ENCODE data around the gene SLC8A2.

The SLC8A2 gene

DNA sequence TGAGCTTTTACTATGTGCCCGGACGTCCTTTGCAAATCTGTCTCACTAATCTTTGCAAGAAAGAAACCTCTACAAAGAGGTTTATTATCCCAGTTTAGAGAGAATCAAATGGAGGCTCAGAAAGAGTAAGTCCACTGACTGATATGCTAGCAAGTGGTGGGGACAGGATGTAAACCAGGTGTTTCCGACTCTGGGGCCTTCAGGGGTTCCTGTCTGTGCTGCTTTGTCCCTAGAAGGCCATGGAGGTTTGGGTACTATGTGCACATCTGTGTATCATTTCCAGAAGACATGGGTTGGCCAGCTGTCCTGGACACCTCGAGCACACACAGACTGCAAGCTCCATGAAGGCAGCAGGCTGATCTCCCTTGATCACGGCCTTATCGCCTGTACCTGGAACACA lies 13.5 kb upstream of the SLC8A2 start:
- no peak for DNase-seq

DNA sequence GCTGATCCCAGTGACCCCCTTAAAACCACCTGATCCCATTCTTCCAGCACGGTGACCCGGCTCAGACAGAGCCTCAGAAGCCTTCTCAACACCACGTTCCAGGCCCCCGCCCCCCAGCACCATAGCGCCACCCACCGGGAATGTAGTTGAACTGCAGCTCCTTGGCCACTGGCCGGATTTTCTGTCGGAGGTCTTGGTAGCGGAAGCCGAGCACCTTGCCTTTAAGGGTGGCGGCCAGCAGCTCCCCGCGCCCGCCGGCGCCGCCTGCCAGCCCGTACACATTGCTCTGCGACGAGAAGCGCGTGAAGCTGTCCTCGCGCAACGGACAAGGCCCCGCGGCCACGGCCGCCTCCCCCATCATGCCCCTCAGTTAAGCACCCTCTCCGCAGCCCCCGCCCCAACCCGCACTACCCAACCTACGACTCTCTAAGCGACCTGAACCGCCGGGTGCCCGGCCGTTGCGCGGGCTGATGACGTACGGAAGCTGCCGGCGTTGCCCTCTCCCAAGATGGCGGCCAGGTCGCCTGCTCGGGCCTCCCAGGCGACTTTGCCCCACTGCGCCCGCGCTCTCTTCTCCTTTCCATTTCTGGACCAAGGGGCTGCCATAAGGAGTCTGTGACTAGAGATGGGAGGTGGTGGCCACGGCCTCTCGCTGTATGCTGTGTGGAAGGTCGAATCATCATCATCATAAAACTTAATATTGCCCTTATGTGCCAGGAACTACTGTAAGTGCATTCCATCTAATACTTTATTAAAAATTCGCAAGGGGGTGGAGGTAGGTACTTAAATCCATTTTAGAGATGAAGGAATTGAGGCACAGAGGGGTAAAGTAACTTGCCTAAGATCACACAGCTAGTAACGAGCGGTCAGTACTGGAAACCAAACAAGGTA lies 12.4 kb upstream of the SLC8A2 start, which contains the start of gene KPTN:
Gene KPTN (minus strand): TSS at position 420 of the 891 bp plus-strand sequence. CDS start 59 bp downstream, at position 361.
- DNase-seq, result peak; percentile 98

DNA sequence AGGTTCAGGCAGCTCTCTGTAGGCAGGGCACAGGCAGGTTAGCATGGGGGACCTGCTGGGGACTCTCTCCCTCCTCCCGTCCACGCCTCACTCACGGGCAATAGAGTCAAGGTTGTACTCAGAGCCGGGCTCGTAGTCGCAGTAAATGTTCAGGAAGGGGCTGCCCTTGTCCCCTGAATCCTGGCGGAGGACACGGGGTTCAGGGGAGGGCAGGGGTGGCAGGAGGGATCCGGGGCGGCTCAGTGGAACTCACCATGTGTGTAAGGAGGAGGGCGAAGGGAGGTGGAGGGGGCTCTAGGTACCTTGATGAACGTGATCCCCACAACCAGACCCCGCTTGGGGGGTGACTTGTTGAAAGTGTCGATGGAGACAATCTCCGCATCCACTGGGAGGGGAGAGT lies 11.5 kb upstream of the SLC8A2 start:
- no peak for DNase-seq

DNA sequence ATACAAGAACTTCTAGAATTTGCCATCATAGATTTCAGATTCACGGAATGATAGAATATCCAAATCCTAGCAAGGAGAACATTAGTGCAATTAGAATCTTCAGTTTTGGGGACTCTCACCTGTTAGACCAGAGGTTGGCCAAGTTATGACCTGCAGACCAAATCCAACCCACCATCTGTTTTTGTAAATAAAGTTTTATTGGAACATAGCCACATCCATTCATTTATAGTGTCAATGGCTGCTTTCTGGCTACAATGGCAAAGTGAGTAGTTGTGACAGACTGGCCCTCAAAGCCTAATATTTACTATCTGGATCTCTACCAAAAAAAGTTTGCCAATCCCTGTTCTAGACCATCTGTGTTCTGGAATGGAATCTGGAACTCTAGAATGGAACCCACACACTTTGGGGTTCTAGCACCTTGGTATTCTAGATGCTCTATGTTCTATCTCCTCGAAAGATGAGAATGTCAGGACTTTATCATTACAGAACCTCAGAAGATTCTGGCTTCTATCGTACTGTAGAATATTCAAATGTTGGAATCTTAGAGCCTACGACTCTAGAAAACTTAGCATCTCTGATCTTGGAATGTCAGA lies 9.9 kb upstream of the SLC8A2 start:
- no peak for DNase-seq

DNA sequence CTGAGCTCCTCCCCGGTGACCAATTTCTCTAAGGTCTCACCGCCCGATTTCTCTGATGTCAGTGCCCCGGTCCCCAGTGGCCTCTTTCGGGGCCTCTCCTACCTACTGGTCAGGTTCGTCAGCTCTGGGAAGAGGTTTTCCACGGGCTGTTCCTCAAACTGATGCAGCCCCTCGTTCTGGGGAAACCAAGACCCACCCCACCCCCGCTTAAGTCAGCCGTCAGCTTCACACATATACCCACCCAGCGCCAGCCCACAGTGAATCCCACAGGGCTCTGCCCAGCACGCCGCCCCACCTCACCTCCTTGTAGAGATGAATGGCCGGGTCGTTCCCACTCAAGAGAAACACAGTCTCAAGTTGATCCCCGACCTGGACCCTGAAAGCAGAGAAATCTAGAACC lies 9.0 kb upstream of the SLC8A2 start:
- no peak for DNase-seq

DNA sequence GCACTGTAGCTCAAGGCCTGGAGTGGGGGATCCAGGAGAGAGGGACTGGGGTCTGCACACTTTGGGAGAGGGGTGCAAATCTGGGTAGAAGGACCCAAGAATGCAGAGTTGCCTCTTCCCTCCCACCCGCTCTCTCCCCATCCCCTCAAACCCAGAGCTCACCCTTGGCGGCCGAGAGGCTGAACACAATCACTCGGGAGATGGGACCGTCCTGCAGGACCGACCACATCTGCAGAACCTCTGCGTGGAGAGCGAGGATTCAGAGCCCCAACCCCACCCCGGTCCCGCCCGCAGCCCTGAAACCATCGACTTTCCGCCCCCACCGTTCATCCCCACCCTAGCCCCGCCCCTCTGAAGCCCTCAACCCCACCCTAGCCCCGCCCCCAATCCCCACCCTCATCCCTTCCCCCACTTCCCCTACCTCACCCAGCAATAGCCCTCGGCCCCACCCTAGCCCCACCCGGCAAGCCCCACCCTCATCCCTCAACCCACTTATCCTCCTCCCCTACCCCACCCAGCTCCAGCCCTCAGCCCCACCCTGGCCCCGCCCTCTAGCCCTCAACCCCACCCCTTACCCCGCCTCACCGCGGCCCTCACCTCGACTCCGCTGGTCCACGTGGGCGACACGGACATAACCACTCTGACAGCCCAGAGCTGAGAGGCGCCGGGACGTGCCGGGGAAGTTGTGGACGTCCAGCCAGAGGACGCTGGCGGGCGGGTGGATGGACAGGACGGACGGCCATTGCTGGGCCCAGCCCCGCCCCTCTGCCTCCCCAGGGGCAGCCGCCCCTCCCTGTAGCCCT lies 8.2 kb upstream of the SLC8A2 start:
- no peak for DNase-seq

DNA sequence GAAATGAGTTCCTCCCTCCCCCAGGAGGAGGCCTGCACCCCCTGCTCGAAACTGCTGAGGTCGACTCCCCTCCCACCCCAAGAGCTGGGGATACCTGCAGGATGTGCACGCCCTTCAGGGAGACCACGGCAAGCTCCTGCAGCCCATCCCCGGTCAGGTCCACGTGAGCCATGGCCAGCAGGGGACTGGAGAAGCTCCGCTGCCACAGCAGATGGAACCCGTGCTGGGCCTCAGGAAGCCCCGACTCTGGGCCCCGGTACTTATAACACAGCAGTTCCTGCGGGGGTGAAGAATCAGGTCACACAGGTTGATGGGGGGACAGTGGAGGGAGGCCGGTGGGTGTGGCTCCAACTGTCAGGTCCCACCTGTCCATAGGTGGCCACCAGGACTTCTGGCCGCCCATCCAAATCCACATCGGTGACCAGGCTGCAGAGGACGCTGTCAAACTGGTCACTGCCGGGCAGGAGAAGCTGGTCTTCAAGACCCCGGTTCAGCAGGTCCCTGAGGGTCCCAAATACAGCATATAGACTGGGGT lies 4.8 kb upstream of the SLC8A2 start:
- no peak for DNase-seq

DNA sequence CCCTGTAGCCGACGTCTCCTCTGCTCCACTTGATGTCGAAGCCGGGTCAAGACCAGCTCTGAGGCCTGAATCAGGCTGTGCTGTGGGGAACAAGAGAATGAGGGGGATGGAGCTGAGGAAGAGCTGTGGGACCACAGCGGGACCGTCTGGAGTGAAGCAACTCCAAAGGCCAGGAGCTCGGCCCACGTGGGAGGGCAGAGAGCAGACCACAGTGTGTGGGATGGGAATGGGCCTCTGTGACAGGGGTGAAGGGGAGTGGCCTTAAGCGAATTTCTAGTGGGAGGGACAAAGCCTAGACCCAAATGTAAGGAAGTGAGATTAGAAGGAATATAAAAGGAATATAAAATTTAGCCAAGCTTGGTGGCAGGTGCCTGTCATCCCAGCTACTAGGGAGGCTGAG lies 3.8 kb upstream of the SLC8A2 start:
- no peak for DNase-seq

DNA sequence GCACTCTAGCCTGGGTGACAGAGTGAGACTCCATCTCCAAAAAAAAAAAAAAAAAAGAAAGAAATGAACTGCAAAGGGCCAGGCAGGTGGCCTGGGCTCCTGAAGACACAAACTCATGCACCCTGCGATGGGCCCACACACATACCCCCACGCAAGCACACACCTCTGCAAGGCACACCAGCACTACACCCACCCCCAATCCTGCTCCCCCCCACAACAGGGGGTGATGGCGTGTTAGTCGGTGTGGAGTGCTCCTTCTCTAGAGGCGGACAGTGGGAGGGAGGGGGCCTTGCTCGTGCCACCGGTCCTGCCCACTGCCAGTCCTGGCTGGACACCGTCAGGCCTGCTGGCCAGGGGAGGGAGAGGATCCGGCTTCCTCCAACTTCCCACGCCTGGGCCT lies 1.6 kb upstream of the SLC8A2 start:
- no peak for DNase-seq

DNA sequence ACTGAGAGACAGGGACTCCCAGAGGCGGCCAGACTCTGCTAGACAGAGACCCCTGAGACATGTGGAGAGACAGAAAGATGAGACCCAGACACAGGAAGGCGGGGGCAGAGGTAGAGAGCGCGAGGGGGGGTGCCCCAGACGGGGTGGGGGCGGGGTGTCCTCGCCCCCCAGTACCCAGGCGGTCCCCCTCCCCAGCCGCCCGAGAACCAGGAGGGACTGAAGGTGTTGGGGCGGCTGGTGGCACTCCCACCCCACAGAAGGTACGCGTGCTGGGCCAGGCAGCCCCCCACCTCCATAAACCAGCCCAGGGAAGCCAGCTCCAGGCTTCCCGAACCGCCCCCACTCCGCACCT lies 336 bp downstream of the SLC8A2 start:
- no peak for DNase-seq

DNA sequence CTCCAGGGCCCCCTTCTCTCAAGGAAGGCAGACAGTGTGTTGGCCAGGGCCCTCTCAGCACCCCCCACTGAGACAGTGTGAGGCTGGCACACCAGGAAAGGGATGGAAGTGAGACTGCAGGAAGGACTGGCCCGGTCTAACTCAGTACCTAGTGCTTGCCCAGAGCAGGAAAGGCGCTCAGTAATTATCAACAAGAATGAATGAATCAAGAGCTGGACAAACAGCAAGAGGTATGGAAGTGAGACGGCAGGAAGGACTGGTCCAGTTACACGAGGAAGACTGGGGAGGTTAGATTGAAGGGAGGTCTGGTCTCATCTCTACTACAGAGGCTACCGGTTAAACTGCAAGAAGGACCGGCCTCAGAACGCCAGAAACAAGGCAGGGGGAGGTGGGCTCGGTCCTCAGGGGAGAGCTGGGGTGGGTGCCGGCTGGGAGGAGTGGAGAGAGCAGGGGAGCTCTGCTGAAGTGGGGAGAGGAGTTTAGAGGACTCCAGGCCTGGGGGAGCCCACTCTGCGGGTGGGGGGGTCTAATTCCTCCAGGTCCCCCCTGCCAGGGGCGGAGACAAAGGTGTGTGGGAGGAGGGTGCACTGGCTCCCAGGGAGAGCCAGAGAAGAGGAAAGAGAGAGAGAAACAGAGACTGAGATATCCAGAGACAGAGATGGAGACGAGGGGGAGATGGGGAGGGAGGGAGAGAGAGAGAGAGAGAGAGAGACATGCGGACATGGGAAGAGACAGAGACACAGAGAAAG lies 1.1 kb downstream of the SLC8A2 start:
- DNase-seq, result no peak

DNA sequence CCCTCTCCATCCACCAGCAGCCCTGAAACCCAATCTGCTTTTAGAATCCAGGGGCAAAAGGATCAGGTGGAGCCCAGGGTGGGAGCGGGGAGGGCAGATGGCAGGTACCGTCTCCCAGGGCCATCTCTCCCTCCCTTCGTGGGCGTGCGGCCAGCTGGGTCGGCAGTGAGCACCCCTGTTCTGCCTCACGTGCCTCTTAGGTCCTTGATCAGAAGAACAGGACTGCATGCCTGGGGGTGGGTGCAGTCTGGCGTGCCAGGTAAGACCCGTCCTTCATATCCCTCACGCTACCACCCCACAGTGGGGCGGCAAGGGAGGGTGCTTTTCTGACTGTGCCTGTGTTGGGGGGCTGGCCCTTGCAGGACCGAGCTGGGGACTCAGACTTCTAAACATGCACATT lies 2.0 kb downstream of the SLC8A2 start:
- no peak for DNase-seq

DNA sequence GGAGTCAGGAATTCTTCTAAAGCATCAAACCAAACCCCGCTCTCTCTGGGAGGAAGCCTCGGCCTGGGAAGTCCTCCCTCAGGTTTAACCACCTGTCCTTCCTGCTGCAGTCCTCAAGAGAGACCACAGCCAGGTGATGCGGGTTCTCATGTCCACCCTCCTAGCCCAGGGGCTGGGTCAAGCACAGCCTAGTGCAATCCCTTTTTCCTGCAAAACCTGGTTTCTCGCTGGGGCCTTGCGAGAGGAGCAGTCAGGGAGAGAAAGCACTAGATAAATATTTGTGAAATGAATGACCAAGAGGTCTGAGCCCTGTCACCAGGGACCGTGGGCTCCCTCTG lies 2.4 kb downstream of the SLC8A2 start:
- DNase-seq, result no peak

DNA sequence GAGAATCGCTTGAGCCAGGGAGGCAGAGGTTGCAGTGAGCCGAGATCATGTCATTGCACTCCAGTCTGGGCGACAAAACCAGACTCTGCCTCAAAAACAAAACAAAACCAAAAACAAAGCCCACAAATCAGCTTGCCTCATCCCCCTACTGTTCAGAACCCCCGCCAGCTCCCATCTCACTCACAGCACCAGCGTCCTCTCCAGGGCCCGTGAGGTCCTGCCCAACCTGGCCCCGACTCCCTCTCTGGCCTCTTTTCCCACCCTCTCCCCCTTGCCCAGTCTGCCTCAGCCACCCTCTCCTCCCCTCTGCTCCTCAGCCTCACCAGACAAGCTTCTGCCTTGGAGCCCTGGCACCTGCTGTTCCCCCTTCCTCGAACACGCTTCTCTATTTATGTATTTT lies 3.8 kb downstream of the SLC8A2 start:
- DNase-seq, result no peak

DNA sequence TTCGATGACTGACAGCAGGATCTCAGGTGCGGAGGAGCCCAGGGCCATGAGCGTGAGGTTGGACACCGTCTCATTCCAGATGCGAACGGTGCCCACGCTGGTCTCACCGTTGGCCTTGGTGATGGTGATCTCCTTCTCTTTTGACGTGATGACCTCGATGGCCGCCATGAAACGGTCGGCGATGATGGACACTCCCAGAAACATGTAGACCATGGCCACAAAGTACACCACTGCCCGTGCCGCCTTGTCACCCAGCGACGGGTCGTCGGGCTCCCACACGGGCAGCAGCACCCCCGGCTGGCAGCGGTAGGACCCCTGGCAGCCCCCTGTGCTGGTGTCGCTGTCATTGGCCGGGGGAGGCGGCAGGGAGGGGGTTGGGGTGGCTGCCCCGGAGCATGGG lies 5.7 kb downstream of the SLC8A2 start:
- no peak for DNase-seq

DNA sequence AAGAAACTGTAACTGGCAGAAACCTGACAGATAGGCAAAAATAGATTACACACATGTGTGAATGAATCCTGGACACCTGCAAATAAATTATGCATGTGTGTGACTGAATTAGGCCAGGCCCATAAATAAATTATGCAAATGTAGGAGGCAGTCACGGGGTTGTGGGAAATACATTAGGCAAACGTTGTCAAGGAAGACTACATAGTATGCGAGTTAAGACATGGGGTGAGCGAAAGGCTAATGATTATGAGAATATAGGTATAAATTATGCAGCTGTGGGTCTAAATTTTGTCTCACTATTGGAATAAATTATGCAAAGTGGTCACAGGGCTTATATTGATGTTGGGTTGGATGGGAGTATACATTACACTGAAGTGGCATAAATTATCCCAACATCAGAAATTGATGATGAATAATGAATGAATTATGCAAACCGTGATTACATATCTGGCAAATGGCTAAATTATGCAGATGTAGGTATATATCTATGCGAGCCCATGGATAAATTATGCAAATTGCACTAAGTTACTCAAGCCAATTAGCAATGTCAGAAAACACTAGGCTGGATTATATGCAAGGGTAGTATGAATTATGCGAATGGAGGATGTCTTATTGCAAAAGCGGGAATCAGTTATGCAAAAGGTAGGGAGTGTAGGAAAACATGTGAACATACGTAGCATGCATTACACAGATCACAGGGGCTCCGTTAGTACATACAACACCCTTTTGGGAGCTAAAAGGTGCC lies 6.8 kb downstream of the SLC8A2 start:
- DNase-seq, result no peak

DNA sequence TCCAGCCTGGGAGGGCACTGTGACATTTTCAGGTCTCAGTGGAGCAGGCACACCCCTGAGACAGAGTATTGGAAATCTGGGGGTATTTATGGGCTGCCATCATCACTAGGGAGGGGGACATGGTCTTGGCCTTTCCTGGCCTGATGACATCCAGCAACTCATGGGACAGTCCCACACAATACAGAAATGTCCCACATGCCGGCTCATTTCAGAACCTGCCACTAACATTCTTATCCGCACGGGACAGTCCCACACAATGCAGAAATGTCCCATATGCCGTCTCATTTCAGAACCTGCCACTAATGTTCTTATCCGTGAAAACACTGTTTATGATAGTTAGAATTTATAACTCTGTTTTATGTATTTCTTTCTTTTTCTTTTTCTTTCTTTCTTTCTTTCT lies 9.8 kb downstream of the SLC8A2 start:
- no peak for DNase-seq

DNA sequence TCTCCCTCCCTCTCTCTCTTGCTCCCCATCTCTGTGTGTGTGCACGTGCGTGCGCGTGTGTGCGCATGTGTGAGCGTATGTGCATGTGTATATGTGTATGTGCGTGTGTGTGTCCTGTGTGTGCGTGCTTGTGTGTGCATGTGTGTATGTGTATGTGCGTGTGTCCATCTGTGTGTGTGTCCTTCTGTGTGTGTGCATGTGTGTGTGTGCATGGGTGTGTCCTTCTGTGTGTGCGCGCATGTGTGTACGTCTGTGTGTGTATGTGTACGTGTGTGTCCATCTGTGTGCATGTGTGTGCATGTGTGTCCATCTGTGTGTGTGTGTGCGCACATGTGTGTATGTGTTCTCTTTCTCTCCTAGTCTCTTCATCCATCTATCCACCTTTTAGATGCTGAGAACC lies 12.2 kb downstream of the SLC8A2 start:
- no peak for DNase-seq

DNA sequence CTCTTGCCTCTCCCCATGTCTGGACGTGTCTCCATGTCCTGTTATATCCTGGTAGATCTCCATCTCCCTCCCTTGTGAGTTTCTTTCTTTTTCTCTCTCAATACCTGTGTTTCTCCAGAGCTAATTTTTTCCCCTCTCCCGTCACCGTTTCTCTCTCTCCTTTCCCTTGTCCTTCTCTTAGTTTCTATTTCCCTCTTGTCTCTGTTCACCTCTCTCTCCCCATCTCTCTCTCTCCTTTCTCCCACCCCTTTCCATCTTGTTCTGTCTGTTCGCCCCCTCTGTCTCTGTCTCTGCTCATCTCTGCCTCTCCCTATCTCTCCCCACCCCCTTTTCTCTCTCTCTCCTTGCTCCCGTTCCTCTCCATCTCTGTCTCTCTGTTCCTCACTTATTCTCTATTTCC lies 13.0 kb downstream of the SLC8A2 start:
- DNase-seq, result no peak

DNA sequence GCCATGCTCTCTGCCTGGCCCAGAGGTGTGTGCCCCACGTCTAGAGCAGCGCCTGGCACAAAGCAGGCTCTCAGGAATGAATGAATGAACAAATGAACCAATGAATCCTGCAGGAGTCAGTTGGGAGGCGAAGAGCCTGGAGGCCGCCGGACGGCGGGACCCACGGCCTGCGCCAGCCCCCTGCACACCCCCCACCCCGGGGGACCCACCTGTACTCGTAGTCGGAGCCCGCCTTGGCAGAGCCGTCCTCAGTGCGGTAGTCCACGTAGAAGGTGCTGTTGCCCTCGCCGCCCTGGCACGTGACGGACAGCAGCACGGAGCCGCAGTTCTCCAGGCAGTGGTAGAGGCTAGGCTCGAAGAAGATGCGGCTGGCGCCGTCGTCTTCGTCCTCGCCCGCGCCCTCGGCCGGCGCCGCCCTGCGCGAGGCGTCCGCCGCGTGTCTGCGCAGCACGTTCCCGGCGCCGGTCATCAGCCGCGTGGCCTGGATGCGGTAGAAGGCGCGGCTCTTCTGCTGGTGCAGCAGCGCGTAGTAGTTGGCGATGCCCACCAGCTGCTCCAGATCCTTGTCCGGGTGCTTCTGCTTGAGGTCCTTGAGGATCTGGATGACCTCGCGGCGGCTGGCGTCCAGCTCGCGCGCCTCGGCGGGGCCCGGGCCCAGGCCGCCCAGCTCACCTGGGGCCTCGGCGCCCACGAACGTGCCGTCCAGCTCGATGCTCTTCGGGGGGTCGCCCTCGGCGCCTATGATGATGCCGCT lies 14.8 kb downstream of the SLC8A2 start:
- no peak for DNase-seq

DNA sequence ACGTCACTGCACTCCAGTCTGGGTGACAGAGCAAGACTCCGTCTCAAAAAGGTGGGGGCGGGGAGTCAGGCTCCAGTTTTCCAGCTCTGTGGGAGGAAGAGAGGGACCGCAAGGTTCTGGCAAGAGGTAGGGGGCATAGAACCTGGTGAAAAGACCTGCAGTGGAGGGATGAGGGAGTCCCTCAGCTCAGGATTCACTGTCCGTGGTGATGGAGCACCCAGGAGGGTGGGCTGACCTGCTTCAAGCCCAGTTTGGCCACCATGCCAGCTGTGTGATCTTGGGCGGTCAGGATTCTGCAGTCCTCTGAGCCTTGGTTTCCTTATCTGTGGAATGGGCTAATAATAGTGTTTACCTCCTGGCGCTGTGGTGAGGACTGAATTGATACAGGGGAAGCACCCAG lies 21.2 kb downstream of the SLC8A2 start:
- no peak for DNase-seq

DNA sequence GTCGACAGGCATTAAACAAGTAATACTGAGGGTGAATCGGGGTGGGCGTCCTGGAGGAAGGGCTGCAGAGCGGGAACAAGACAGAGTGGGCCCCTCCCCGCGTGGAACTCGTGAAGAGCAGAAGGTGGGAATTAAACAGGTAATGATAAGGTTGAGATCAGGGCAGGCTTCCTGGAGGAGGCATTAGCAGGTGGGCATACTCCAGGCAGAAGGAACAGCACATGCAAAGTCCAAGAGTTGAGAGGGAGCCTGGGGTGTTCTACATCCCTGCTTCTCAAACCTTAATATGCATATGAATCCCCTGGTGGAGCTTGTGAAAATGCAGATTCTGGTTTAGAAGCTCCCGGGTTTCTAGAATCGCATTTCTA lies 23.3 kb downstream of the SLC8A2 start:
- DNase-seq, result no peak
